Lung (tissue), 12 donors: ENCODE measurements around the gene INTS11. TPM values are rescaled to one million over a fixed set of nuclear protein-coding genes. Genes with fewer than 3 reads are reported as not detected.

Experiments used
- ATAC-seq: fragments of 200-7000 bp; cut with Tn5 transposase; one replicate; pipeline ENCODE4 v1.9.1; 2020; ENCODE audit warnings: moderate number of reproducible peaks; ENCODE audit not compliant: insufficient read depth, low FRiP score
- DNase-seq, 3 donors: peaks; one replicate each; pipeline ENCODE4 v3.0.0-alpha.2; 2013 to 2017
- H3K27ac ChIP-seq, 2 donors: one replicate each; pipeline ENCODE4 v1.5.1; 2013; ENCODE audit warnings: mild to moderate bottlenecking in 2 of 2, moderate library complexity in 2 of 2, control low read depth in 1 of 2, inconsistent platforms in 1 of 2, low read depth in 1 of 2, low read length in 1 of 2
- H3K27me3 ChIP-seq, 3 donors: one replicate each; pipeline ENCODE4 v1.5.1; 2013; ENCODE audit warnings: low read length in 2 of 3; ENCODE audit not compliant: control insufficient read depth in 3 of 3, insufficient read depth in 3 of 3
- H3K36me3 ChIP-seq, 4 donors: one replicate each; pipeline ENCODE4 v1.5.1; 2013; ENCODE audit warnings: low read length in 4 of 4, mild to moderate bottlenecking in 1 of 4, moderate library complexity in 1 of 4; ENCODE audit not compliant: control insufficient read depth in 4 of 4, insufficient read depth in 4 of 4
- H3K4me1 ChIP-seq, 5 donors: one replicate each; pipeline ENCODE4 v1.5.1; 2013; ENCODE audit warnings: low read length in 5 of 5, mild to moderate bottlenecking in 2 of 5, moderate library complexity in 1 of 5; ENCODE audit not compliant: control insufficient read depth in 5 of 5, insufficient read depth in 5 of 5
- H3K4me3 ChIP-seq: one replicate; pipeline ENCODE4 v1.5.1; 2013; ENCODE audit warnings: mild to moderate bottlenecking, control low read depth, moderate library complexity
- H3K9ac ChIP-seq, 2 donors: one replicate each; pipeline ENCODE4 v1.5.1; 2013; ENCODE audit warnings: low read length in 2 of 2, control low read depth in 1 of 2; ENCODE audit not compliant: insufficient read depth in 1 of 2
- H3K9me3 ChIP-seq, 4 donors: one replicate each; pipeline ENCODE4 v1.5.1; 2013; ENCODE audit warnings: low read length in 3 of 4, mild to moderate bottlenecking in 1 of 4, moderate library complexity in 1 of 4; ENCODE audit not compliant: control insufficient read depth in 4 of 4, insufficient read depth in 3 of 4
- WGBS, 2 donors: extraction: QIAGEN DNeasy Blood & Tissue Kit; methylation state at CpG; one replicate each; pipeline ENCODE4 v1.1.7; 2013; 5-methylcytosine and 5-hydroxymethylcytosine counted together
- polyA plus RNA-seq, 2 donors: library from polyadenylated mRNA; stranded (reverse); fragments of 200-250 nt; gene quantifications; one replicate each; pipeline ENCODE4 v1.2.1, GENCODE V29; 2013
- total RNA-seq, 2 donors: library from RNA; depleted of rRNA in 1 of 2; stranded (reverse); fragments of >200 nt in 1 of 2; gene quantifications; one replicate each; pipeline ENCODE4 v1.2.1, GENCODE V29; 2014 to 2021
- TF ChIP-seq, protein P1 (sequence below): IDR thresholded peaks from 2 replicates; pipeline ENCODE4 v1.5.1; 2012; ENCODE audit warnings: mild to moderate bottlenecking; ENCODE audit errors: control extremely low read depth, extremely low read depth
- donor health status: control.
- donor health status: control.
- donor health status: Bipolar disorder and iron deficiency.
- donor health status: healthy.
- donor health status: DM: yes; HTN: yes; CAD: no.

Gene INTS11
- total and polyA plus RNA-seq, 4 donors: 89.8 to 130 (median 96.7) TPM

DNA sequence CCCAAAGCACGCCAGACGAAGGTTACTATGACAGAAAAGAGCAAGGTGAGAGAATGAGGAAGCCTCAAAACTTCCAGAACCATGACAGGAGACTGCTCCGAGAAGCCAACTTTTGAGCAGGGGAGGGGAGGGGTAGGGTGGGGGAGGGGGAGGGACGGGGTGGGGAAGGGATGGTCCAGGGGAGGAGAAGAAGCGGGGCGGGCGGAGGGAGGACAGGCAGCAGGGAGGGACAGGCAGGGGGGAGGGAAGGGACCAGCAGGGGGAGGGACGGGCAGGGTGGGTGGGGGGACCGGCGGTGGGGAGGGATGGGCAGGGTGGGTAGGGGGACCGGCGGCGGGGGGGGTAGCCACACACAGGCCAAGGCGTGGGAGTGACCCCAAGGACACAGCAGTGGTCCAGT lies 2.0 kb downstream of the INTS11 start:
- Histone ChIP-seq H3K27ac (no peak overlapping the region), H3K27me3 (no peaks in the 10 kb centered on the region), H3K4me3 (no peak overlapping the region), H3K36me3 (peaks cover 0 to 29% (median 6%) of the 10 kb centered on the region in 4 donors), H3K9me3 (no peaks in the 10 kb centered on the region), H3K4me1 (peaks cover 0 to 23% (median 8%) of the 10 kb centered on the region in 5 donors), H3K9ac (no peak overlapping the region)
- 90 to 92% methylated on average over 10 to 14 of the region's 14 CpGs for WGBS, 2 donors
- no peak for DNase-seq
- TF ChIP-seq, protein P1, sequence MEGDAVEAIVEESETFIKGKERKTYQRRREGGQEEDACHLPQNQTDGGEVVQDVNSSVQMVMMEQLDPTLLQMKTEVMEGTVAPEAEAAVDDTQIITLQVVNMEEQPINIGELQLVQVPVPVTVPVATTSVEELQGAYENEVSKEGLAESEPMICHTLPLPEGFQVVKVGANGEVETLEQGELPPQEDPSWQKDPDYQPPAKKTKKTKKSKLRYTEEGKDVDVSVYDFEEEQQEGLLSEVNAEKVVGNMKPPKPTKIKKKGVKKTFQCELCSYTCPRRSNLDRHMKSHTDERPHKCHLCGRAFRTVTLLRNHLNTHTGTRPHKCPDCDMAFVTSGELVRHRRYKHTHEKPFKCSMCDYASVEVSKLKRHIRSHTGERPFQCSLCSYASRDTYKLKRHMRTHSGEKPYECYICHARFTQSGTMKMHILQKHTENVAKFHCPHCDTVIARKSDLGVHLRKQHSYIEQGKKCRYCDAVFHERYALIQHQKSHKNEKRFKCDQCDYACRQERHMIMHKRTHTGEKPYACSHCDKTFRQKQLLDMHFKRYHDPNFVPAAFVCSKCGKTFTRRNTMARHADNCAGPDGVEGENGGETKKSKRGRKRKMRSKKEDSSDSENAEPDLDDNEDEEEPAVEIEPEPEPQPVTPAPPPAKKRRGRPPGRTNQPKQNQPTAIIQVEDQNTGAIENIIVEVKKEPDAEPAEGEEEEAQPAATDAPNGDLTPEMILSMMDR: no peak
- no peak for ATAC-seq

DNA sequence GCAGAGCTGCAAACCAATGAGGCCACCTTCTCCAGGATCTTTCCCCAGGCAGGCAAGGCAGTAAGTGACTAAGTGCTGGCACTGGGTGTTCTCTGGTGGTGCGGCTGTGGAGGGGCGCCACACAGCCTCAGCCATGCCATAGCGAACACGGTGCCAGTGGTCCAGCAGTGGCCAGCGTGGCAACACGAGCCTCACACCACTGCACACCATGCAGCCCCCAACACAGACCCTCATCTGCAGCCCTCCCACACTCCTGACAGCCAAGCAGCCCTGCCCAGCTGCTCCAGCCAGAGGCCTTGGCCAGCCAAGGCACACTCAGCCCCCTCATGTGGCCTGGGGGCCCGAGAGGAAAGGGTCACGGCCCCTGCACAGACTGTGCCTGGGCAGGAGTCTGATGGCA lies 3.0 kb downstream of the INTS11 start:
- no peak overlapping the region for H3K4me3 ChIP-seq
- ATAC-seq (no peak), DNase-seq (no peak)
- 85 to 92% methylated on average over 8 of the region's 8 CpGs for WGBS, 2 donors
- H3K9ac ChIP-seq: no peak overlapping the region
- H3K9me3 ChIP-seq: no peaks in the 10 kb centered on the region
- no peak overlapping the region for H3K27ac ChIP-seq
- peaks cover 0 to 27% (median 6%) of the 10 kb centered on the region in 4 donors for H3K36me3 ChIP-seq
- TF ChIP-seq, protein P1: no peak
- H3K4me1 ChIP-seq: peaks cover 0 to 19% (median 8%) of the 10 kb centered on the region in 5 donors
- H3K27me3 ChIP-seq: no peaks in the 10 kb centered on the region

DNA sequence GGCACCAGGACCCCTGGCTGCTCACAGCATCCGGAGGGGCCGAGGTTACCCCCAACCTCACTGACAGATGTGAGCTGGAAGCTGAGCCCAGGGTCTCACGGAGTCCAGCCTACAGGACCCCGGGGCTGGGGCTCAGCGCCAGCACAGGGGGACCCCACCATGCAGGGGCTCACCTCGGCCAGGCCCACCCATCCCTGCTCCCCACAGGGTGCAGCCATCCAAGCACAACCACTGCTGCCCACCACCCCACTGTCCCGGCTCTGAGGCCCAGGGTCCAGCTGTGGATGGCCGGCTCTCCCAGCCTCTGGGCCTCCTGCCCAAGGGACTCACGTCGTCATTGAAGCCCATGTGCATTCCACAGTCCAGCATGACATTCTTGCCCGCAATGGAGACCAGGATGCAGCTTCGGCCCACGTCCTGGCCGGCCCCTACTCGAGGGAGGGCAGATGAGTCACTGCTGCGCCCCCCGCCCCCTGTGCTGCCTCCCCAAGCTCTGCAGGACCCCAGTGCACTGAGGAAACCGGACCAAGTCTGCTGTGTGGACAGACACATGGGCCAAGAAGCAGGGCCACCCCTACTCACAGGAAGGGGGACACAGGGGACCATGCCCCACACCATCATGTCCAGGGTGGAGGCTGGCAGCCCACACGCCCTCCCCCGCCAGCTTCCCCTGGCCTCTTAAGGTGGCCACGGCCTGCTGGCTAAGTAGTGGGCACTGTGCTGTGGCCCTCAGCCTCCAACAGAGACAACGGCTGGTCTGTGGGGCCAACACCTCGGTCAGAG lies 3.6 kb downstream of the INTS11 start:
- no peak for DNase-seq
- 82 to 89% methylated on average over 21 to 23 of the region's 23 CpGs for WGBS, 2 donors
- Histone ChIP-seq H3K27ac (peak overlapping the region in 1 of 2 donors; percentile 37), H3K27me3 (no peaks in the 10 kb centered on the region), H3K4me1 (peaks cover 0 to 17% (median 7%) of the 10 kb centered on the region in 5 donors), H3K9me3 (no peaks in the 10 kb centered on the region), H3K9ac (no peak overlapping the region), H3K4me3 (no peak overlapping the region), H3K36me3 (peaks cover 0 to 30% (median 8%) of the 10 kb centered on the region in 4 donors)
- ATAC-seq: no peak
- TF ChIP-seq, protein P1: no peak
